8988T (cell line): ENCODE measurements around the gene SUGCT.

Experiments
- DNase-seq: peaks from one replicate; pipeline ENCODE4 v3.0.0; 2011

The SUGCT gene

GRCh38 chr7:40757109-40757508 is 622.3 kb downstream of the SUGCT start:
- no peak for DNase-seq

GRCh38 chr7:40758590-40758989 is 623.8 kb downstream of the SUGCT start:
- DNase-seq, result no peak

GRCh38 chr7:40760293-40760964 is 625.6 kb downstream of the SUGCT start:
- DNase-seq, result no peak

DNA sequence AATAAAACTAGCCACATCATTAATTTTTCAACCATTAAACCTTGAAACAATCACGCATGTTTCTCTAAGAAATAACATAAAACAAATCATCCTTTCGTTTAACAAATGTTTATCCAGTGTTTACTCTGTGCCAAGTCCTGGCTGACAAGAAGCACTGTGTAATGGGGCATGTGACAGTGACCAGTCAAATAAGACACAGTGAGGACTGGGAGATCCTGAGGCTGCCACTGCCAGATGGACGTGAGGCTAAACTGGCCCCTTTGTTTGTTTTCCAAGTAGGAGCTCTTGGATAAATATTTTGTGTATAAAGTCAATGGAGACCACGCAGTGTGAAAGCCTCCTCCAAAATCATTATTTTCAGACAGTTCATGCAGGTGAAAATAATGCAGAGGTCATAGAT is 626.2 kb downstream of the SUGCT start:
- DNase-seq, result no peak

DNA sequence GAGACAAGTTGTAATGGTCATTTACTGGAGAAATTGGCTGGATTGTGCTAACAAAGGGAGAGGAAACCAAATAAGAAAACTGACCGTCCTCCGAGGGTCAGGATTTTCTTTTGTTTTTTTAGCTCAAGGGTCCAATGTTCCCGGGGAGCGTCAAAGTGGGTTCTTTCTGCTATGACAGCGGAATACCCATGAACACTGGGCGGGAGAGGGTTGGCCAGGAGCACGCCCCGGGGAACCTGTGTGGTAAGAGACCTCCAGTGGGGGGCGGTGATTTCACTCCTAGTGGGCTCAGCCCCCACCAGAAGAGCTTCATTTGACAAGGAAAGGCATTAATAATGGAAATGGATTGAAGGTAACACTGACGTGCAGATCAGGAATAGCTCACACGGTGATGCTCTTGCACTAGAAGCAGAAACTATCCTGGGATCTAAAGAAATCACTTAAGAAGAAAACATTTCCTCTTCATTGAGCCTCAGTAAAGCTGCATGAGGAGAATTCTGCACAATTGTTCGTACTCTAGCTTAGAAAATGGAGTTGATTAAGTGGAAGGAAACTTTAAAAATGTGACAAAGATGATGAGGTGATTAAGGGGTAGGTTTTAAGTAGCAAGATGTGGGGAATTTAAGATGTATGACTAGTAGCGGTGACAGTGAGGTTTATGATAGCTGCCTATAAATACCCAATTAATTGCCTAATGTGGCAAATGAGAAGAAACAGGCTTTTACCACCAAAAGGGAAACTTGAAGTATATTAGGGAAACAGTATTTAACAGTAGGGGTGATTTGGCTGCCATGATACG is 627.2 kb downstream of the SUGCT start:
- no peak for DNase-seq

GRCh38 chr7:40763319-40764287 is 628.8 kb downstream of the SUGCT start:
- DNase-seq, result no peak

- DNase-seq, result no peak
Observed at GRCh38 chr7:40765639-40766038, 630.8 kb downstream of the SUGCT start.

- DNase-seq, result no peak
Observed at GRCh38 chr7:40772096-40772495, 637.3 kb downstream of the SUGCT start.

- DNase-seq, result no peak
Observed at GRCh38 chr7:40773656-40774055, 638.9 kb downstream of the SUGCT start.

GRCh38 chr7:40775877-40776276 is 641.1 kb downstream of the SUGCT start:
- DNase-seq, result no peak

GRCh38 chr7:40777730-40778312 is 643.0 kb downstream of the SUGCT start:
- no peak for DNase-seq

- no peak for DNase-seq
Observed at GRCh38 chr7:40780460-40780859, 645.7 kb downstream of the SUGCT start.

DNA sequence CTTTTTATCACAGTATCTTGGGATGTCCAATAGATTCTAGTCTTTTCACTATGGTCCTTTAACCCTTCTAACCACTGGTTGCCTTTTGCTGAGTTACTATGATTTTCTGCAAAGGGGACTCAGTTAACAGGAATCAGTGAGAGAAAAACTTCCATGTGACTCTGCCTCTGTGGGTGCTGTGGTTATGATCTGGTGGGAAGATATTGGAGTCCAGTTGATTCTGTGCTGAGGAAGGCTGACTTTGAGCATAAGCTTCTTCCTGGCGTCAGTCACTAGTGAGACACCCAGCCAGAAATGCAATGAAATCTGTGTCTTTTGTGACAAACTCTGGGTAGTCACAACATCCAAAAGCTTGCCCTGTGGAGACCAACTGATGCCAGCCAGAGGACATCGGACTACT is 648.0 kb downstream of the SUGCT start:
- DNase-seq, result no peak

GRCh38 chr7:40784176-40784575 is 649.4 kb downstream of the SUGCT start:
- DNase-seq, result no peak

- DNase-seq, result no peak
Observed at GRCh38 chr7:40786909-40787308, 652.1 kb downstream of the SUGCT start.

DNA sequence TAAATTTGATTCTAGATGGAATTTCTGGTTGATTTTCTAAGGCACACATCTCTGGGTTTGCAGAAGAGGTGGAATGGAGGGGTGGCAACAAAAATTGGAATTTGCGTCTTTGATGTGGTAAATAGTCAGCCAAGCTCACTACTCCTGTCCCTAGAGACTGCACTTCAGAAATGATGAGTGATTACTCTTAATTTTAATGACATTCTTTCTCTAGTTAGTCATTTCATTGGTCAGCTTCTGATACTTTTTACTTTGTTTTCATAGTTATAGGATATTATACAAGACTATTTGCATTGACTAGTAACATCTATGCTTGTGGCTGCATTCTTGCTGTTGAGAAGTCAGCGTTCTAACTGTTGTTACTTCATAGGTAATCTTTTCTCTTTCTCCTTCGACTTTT is 658.3 kb downstream of the SUGCT start:
- no peak for DNase-seq

- DNase-seq, result no peak
Observed at GRCh38 chr7:40795607-40796006, 660.8 kb downstream of the SUGCT start.

DNA sequence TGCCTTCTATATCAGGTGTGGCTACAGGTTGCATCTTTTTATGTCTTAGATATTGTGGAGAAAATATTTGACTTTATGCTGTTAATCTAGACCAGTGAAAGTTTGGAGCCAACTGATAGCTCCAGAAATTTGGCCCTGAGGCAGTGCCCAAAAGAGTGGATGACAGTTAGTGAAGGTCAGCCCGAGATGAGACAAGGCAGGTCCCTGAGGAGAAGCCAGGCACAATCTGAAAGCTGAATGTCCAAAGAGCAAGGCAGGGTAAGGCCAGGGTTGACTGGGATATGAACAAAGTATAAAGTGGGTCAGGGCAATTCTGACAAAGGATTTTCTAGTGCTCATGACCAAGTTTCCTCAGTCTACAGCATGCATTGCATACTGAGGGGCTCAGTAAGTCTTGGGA is 661.9 kb downstream of the SUGCT start:
- no peak for DNase-seq

- DNase-seq, result no peak
Observed at GRCh38 chr7:40798613-40799012, 663.8 kb downstream of the SUGCT start.

- DNase-seq, result no peak
Observed at GRCh38 chr7:40799493-40800403, 664.9 kb downstream of the SUGCT start.

- DNase-seq, result no peak
Observed at GRCh38 chr7:40800771-40801170, 666.0 kb downstream of the SUGCT start.

- DNase-seq, result no peak
Observed at GRCh38 chr7:40802497-40802896, 667.7 kb downstream of the SUGCT start.
